ENCODE results near the gene ENDOU. TPM values are rescaled to one million over a fixed set of nuclear protein-coding genes. Genes with fewer than 3 reads are reported as not detected.

ENDOU gene
- total RNA-seq, 1 experiment from 2014 or later: 0.39 TPM

- no peaks in the 10 kb centered on the region for H3K27me3 ChIP-seq (ENCODE audit: insufficient read depth, low read depth)
- no peak overlapping the region for H3K4me3 ChIP-seq
- ChIA-PET CTCF (interaction anchor here (0.7 to 3.0 kb wide), 3 partner anchors 25 to 40 kb away, joined by 3 to 29 read pairs (median 13); no protein-coding TSS in a partner anchor), POLR2A (ENCODE audit: unreplicated experiment) (interaction anchor here (0.5 to 1.2 kb wide), 3 partner anchors 9 to 770 kb away, joined by 3 to 9 read pairs (median 3); no protein-coding TSS in a partner anchor)
- H3K4me2 ChIP-seq: peak overlapping the region; percentile 55
- TF ChIP-seq EZH2 (IDR thresholded peaks at IDR 0.05; ENCODE audit: low read depth) (no peak), CTCF (conservative IDR thresholded peaks at IDR 0.05) (no peak)
- H3K9me3 ChIP-seq (ENCODE audit: insufficient read depth, low read depth): no peaks in the 10 kb centered on the region
- H3K79me2 ChIP-seq (ENCODE audit: low read depth): no peaks in the 10 kb centered on the region
- intact Hi-C loops (cut with micrococcal nuclease; ENCODE audit: unreplicated experiment): loop anchor here (1.0 kb wide), 2 partner anchors 10 to 15 kb away; no protein-coding TSS in a partner anchor
- peak overlapping the region; percentile 53 for H3K27ac ChIP-seq
- no peaks in the 10 kb centered on the region for H3K36me3 ChIP-seq (ENCODE audit: low read depth)
- DNase-seq: peak; percentile 71 to 97
- H3K4me1 ChIP-seq (replicated peaks; ENCODE audit: insufficient read depth): peaks cover 68% of the 10 kb centered on the region
- H2AFZ ChIP-seq: no peak overlapping the region
- BruUV-seq (replicated peaks): no TSS peak
- no peaks in the 10 kb centered on the region for H3K9me2 ChIP-seq (ENCODE audit: insufficient read depth)
- H3F3A ChIP-seq (ENCODE audit: insufficient read depth, low read depth): peaks cover 45% of the 10 kb centered on the region
- no peaks in the 10 kb centered on the region for H4K20me1 ChIP-seq (ENCODE audit: insufficient read depth)
Measured at GRCh38 chr12:47768323-47768811, 43.1 kb upstream of the ENDOU start.

GRCh38 chr12:47767216-47767724 is 42.0 kb upstream of the ENDOU start:
- POLR2A ChIA-PET (ENCODE audit: unreplicated experiment): interaction anchor here (0.5 to 0.6 kb wide), 4 partner anchors 12 to 1501 kb away, joined by 3 to 8 read pairs (median 5); no protein-coding TSS in a partner anchor

More at GRCh38 chr12:47767216-47767724, 42.0 kb upstream of the ENDOU start:
- Histone ChIP-seq H3K36me3 (ENCODE audit: low read depth) (no peaks in the 10 kb centered on the region), H3K9me3 (ENCODE audit: insufficient read depth, low read depth) (no peaks in the 10 kb centered on the region), H3K4me2 (peak overlapping the region; percentile 43), H3K27me3 (ENCODE audit: insufficient read depth, low read depth) (no peaks in the 10 kb centered on the region), H2AFZ (no peak overlapping the region), H3K4me1 (replicated peaks; ENCODE audit: insufficient read depth) (peaks cover 70% of the 10 kb centered on the region), H3K79me2 (ENCODE audit: low read depth) (no peaks in the 10 kb centered on the region), H3K4me3 (no peak overlapping the region), H3K9me2 (ENCODE audit: insufficient read depth) (no peaks in the 10 kb centered on the region), H3F3A (ENCODE audit: insufficient read depth, low read depth) (peaks cover 43% of the 10 kb centered on the region), H4K20me1 (ENCODE audit: insufficient read depth) (no peaks in the 10 kb centered on the region), H3K27ac (no peak overlapping the region)
- DNase-seq: peak in 1 of 2 experiments; percentile 55
- intact Hi-C loops (cut with micrococcal nuclease; ENCODE audit: unreplicated experiment): loop anchor here (1.0 kb wide), 1 partner anchor 23 kb away; no protein-coding TSS in a partner anchor
- BruUV-seq (replicated peaks): no TSS peak
- CTCF ChIA-PET: interaction anchor here (0.7 to 3.0 kb wide), 8 partner anchors 9 to 70 kb away, joined by 3 to 29 read pairs (median 6); partner anchors contain the start of gene ENDOU
- peak; percentile 72 for TF ChIP-seq CTCF (conservative IDR thresholded peaks at IDR 0.05)
- no peak for TF ChIP-seq EZH2 (IDR thresholded peaks at IDR 0.05; ENCODE audit: low read depth)

Measured in PC-9 (cell line).